COLO668 (cell line): ENCODE results near the gene KIAA0513.
"Not testable (repeated sequence)": the region's sequence is repeated elsewhere in the genome, so short reads cannot be mapped to it uniquely, and the experiment has no call there.

Experiments used
- DNase-seq: peaks from one replicate; lab custom pipeline; 2025; ENCODE audit not compliant: unreplicated experiment; lab: John Stamatoyannopoulos, UW

Gene KIAA0513

DNA sequence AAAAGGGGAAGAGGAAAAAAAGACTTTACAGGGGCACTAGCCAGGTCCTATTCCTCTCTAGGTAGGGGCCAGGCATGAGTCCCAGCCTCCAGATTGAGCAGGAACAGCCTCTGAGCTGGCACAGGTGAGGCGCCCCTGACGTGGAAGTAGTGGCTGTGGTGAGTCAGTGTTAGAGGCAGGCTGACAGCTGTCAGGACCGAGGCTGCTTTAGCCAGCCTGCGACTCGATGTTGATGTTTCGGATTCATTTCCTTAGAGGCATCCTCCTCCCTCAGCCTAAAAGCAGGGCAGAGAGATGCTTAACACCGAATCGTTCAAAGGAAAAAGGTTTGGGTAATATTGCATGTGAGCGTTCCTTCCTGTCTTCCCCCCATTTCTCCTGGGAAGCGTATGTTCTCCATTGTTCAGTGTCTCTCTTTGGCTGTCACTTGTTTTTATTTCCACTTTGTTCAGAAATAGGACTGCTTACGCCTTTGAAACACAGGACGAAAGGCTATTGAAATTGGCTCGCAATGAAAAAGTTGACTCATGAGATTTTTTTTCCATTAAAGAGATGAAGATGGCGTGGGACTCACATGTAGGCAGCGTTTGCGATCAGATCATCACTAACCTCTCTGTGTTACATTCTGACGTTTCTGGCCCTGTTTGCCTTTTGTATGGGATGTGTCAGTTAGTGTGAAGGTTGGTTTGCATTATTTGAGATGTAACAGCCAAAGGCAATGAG is 1.3 kb downstream of the KIAA0513 start:
- DNase-seq: peak; percentile 57

- DNase-seq: no peak
These were observed 1.8 kb downstream of the KIAA0513 start for GRCh38 chr16:85029408-85029784.

DNA sequence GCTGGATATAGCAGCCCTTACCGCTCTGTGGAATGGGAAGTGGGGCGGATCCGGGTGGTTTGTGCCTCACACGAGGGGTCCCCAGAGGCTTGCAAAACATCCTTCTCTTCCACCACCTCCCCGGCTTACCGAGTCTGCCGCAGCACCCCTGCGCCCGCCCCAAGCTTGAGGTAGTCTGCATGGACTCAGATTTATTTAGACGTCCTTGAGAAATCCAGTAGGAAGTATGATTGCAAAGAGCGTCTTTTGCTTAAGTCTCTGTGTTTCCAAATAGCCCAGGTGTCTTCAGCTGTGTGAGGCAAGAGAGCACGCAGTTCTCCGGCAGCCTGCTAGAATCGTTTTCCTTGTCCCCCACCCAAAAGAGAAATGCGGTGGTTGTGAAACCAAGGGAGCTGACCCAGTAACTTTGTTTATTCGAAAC is 2.4 kb downstream of the KIAA0513 start:
- no peak for DNase-seq

DNA sequence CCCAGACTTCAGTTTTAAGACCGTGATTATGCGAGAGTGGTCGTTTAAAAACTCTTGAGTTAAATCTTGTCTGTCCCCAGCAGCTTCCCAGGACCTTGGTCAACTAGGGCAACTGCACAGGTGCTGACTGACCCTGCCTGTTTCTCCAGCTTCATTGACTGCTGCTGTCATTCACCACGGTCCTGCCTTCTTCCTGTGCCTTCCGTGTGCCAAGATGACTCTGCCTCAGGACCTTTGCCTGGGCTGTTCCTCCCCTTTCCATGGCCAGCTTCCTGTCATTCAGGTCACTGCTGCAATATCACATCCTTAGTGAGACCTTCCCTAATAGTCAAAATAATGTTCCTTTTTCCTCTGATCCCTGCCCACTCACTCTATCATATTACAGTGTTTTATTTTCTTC is 3.9 kb downstream of the KIAA0513 start:
- DNase-seq: no peak

DNA sequence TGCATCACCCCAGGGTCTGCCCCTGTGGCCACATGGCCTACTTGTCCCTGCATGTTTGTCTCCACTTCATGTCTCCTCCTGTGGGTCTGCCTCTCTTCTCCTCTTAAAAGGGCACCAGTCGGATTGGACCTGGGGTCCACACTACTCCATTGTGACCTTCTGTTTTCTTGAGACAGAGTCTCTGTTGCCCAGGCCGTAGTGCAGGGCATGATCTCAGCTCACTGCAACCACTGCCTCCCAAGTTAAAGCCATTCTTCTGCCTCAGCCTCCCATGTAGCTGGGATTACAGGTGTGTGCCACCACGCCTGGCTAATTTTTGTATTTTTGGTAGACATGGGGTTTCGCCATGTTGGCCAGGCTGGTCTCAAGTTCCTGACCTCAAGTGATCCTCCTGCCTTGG is 4.6 kb downstream of the KIAA0513 start:
- not testable (repeated sequence) for DNase-seq

DNA sequence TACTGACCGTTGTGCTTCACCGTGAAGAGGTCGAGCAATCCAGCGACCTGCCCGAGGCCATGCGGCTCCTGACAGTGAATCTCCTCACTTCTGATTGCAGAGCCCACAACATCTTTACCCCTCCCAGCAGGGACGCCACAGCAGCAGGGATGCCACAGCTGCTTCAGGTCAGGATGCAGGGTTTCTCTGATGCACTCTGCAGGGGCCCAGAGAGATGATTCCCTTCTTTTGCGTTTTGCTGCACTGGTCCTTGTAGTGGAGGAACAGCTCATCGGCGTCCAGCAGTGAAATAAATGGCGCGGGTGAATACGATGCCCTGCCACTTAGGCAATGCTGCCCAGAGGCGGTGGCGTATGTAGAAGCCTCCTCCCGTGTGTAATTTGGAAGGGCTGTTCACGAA is 5.6 kb downstream of the KIAA0513 start:
- DNase-seq: no peak

- no peak for DNase-seq
These were observed 7.2 kb downstream of the KIAA0513 start for GRCh38 chr16:85034591-85035433.

DNA sequence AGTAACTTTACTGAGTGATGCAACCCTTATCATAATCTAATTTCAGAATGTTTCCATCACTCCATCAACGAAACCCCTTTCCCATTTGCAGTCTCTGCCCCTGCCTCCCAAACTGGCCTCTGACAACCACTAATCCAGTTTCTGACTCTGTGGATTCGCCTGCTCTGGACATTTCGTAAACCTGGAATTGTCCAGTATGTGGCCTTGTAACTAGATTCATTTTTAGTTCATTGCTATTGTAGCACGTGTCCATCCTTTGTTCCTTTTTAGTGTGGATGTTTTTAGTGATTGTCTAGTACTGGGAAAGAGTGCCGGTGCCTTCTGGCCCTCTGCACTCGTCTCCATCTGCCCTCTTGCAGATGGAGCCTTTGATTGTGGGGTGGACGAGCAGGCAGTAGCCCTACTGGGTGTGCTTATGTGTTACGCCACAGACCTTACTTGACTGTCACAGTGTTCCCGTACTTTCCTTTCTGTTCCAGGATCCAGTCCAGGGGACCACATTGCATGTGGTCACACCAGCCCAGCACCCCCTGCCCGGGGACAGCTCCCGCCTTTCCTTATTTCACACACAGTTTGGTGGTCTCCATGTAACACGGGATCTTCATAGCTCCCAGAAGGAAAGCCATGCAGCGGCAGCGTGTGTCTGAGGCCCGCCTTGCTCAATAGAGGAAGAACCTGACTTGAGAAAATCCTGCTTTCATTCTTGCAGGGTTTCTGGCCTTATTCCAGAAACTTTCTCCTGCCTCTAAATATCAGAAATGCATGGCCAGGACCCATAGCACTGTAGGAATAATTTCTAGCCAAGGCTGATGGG is 8.8 kb downstream of the KIAA0513 start:
- DNase-seq: no peak

DNA sequence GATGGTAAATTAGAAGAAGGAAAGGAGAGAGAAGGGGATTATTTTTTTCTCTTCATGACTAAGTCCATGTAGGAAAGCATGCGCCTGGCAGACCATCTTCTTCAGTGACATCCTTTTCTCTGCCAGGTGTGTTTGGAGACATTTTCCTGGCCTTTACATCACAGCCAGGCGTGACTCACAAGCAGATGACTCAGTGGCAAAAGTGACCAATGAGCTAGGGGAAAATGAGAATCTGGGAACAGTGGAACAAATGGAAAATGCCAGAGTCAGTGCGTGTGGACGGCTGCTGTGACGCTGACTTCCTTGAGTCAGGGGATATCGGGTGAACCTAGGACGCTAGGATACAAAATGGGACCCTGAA is 9.4 kb downstream of the KIAA0513 start:
- no peak for DNase-seq

- no peak for DNase-seq
These were observed 10.1 kb downstream of the KIAA0513 start for GRCh38 chr16:85037721-85038120.

DNA sequence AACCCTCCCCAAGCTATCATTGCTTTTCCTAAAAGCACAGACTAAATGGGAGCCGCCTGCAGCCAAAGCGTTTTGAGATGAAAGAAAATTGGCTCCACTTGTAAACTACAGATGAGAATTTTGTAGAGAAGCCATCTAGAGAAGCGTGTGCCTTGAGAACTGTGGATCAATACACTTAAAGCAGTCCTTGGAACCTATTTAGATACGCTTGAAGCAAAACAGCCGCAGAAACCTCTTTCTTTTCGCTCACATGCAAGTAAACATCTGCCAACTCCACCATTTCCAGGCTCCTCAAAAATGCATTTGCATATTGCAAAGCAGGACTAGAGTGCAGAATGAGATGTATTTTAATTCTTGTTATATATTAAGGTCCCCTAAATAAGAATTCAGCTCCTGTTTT is 13.1 kb downstream of the KIAA0513 start:
- DNase-seq: no peak

DNA sequence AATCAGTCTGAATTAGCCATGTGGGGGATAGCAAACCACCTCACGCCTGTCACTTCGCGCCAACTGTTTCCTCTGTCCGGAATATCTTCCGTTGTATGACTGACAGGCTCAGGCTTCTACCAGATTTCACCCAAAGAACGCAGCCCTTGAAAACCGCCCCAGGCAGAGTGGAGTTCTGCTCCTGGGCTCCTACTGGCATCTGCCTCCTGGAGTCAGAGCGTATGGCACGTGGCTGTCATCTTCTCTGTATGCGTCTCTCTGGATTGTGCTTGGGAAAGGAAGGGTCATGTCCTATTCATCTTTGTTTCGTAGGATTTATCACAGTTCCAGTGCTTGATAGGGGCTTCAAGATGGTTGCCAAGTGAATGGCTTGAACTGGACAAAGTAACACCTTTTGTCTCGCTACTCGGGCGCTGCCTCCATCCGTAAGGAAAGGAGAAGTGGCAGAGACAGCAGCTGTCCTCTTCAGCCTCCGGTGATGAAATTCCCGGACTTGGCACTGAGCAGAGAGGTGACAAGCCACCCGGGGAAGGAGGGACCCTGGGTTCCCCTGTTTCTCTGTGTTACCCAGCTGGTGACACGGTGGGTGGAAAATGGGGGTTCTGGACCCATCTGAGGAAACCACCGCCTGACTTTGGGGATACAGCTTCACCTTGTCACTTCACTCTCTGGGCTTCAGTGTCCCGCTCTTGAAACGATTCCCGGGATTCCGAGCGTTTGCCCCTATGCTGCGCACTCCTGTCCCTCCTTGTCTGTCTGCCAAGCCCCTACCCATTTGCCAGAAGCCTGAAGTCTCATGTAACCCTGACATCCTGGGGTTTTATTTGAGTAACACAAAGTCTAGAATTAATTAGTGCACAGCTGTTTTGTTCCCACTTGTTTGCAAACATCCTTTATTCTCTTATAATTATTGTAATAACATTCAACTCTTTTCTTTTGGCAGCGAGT is 13.9 kb downstream of the KIAA0513 start:
- no peak for DNase-seq

GRCh38 chr16:85042167-85042526 is 14.6 kb downstream of the KIAA0513 start:
- DNase-seq: no peak

DNA sequence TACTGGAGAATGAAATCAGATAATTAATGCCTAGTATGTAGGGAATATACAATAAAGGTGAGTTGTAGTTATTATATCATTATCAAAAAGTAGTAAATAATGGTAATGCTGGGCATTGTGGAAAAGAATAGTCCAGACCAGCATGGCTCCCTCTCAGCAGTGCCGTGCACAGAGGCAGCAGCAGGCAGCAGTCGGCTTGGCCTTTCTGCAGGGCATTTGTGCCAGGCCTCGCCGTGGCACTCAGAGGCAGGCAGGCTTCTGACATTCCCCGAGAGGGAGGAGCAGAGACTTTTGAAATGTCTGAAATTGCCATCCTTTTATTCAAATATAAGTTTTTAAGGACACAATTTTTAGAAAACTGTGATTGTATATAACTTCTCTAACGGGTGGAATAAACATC is 15.0 kb downstream of the KIAA0513 start:
- no peak for DNase-seq

DNA sequence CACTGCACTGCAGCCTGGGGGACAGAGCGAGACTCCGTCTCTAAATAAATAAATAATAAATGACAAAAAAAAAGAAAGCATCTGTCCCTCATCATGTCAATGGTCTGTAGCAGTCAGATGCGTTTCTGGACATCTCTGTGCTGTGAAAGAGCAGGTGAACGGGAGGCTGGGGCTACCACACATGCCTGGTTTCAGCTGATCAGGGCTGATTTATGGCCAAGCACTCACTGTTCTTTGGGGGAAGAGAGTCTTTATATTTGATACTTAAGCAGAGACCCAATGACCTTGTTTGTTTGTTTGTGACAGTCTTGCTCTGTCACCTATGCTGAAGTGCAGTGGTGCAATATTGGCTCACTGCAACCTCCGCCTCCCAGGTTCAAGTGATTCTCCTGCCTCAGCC is 17.5 kb downstream of the KIAA0513 start:
- DNase-seq: no peak

GRCh38 chr16:85045641-85046471 is 18.3 kb downstream of the KIAA0513 start:
- no peak for DNase-seq

DNA sequence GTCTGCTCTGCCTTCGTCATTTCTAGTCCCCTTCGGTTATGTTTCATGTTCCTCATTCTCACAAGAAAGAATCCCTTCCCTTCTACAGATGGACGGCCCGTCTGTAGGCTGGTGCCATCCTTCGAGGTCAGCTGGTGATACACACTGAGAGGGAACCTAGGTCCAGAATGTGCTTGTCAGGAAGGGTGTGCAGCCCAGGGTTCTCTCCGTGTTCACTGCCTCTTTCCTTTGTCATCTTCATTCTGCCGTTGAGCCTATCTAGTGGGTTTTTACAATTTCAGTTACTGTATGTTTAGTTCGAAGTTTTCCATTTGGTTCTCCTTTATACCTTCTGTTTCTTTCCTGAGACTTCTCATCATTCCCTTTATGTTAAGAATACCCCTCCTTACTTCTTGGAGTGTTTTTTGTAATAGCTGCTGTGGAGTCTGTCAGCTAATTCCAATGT is 18.9 kb downstream of the KIAA0513 start:
- DNase-seq: no peak

GRCh38 chr16:85046931-85047866 is 19.6 kb downstream of the KIAA0513 start:
- DNase-seq: no peak
